ENCODE data around the gene TADA3. TPM values are rescaled to one million over a fixed set of nuclear protein-coding genes. Genes with fewer than 3 reads are reported as not detected.
"Not testable (repeated sequence)": the region's sequence is repeated elsewhere in the genome, so short reads cannot be mapped to it uniquely, and the experiment has no call there.

Gene TADA3
- polyA plus RNA-seq, 5 donors, result 66.6 to 95.1 (median 76.4) TPM

GRCh38 chr3:9786825-9787669, 5.2 kb downstream of the TADA3 start:
- no peak for DNase-seq

DNA sequence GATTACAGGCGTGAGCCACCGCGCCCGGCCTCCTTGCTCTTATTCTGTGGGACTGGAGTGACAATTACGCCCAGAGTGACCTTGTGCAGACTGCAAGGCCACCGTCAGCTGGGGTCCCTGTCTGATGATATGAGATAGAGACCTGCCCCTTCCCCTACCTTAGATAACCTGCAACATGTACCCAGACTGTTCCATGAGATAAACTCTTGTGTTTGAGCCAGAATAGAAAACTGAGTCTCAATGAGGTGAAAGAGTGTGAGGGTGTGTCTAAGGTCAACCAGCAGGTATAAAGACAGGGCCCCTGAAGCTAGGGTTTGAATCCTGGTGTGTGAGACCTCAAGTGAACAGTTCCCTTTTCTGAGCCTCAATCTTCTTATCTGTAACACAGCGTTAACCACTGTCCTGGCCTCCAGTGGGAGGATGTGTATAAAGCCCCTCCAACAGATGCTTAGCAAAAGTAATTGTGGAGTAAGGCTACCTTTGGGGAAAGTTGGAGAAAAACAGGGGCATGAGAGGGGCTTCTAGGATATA, 6.0 kb downstream of the TADA3 start:
- no peak for DNase-seq

- no peak for DNase-seq
These were observed 6.7 kb downstream of the TADA3 start for GRCh38 chr3:9785602-9786001.

GRCh38 chr3:9784965-9785364, 7.3 kb downstream of the TADA3 start:
- no peak for DNase-seq

DNA sequence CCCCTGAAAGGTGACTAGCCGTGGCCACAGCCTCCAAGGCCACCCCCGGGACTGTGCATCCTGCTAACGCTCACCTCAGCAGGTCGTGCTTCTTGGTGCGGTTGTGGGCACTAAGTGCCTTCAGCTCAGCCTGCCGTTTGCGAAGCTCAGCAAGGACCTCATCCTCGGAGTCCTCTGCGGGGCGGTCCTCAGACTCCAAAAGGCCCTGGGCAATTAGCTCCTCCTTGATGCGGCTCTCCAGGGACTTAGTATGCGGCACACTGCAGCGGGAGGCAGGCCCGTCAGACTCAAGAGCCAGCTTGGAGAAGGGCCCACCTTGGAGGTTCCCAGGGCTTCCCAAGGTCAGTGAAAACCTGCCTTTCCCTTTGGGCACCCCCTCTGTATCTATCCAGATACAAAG, 8.3 kb downstream of the TADA3 start:
- DNase-seq, result no peak

GRCh38 chr3:9782770-9783169, 9.5 kb downstream of the TADA3 start:
- no peak for DNase-seq

- DNase-seq, result no peak
These were observed 10.2 kb downstream of the TADA3 start for GRCh38 chr3:9781978-9782603.

DNA sequence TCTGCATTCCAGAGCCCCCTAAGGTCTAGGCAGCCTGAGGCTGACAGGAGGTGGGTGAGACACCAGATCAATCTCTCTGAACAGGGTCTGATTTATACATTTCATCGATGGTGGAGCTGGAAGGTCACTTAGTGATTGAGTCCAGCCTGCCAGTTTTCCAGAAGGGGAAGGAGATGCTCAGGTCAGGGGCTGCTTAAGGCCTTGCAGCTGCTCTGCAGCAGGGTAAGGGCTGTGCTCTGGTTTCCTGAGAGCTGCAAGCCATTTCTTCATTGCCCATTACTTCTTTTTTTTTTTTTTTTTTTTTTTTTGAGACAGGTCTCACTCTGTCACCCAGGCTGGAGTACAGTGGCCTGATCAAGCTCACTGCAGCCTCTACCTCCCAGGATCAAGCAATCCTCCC, 10.7 kb downstream of the TADA3 start:
- DNase-seq, result no peak

- DNase-seq, result no peak
These were observed 11.4 kb downstream of the TADA3 start for GRCh38 chr3:9780910-9781309.

DNA sequence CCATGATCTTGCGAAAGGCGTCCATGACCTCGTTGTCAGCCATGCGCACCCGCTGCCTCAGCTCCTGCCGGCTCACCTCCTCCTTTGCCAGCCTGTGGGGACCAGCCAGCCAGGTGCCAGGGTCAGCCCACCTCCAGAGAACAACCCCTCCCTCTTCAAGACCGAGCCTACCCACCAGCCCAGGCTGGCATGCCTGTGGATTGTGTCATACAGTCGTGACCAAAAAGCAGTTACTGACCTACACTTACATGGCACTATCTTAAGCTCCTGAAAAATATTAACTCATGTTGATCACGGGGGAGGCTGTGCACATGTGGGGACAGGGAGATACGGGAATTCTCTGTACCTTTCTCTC, 11.8 kb downstream of the TADA3 start:
- DNase-seq, result no peak

DNA sequence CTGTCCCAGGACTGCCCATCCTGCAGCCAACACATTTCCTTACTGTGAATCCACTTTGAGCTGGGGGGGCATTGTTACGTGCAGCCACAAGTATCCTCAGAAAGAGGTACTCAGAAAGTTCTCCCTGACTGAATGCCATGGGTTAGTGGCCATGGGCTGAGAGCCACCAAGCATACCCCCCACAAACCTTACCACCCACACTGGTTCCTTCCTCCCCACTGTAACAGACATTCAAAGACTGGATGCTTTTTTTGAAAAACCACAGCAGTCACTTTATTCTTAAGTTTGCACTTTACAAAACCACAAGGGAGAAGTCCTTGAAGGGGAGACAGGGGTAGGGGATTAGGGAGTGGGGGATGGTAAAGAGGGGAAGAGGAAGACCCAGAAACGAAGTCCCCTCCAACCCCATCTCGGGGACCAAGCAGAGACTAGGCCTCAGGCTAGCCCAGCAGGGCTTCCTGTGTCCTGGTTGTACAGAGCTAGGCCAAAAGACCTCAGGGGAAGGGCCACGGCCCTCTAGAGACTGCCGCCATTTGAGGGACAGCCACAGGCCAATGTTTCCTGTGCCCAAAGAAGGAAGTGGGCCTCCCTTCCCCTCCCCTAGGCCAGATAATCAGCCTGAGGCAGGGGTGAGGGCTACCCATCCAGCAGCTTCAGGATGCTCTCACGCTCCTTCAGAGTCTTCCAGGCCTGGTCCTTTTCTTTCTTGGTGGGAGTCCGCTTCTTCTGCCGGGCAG, 12.4 kb downstream of the TADA3 start:
- DNase-seq, result no peak

DNA sequence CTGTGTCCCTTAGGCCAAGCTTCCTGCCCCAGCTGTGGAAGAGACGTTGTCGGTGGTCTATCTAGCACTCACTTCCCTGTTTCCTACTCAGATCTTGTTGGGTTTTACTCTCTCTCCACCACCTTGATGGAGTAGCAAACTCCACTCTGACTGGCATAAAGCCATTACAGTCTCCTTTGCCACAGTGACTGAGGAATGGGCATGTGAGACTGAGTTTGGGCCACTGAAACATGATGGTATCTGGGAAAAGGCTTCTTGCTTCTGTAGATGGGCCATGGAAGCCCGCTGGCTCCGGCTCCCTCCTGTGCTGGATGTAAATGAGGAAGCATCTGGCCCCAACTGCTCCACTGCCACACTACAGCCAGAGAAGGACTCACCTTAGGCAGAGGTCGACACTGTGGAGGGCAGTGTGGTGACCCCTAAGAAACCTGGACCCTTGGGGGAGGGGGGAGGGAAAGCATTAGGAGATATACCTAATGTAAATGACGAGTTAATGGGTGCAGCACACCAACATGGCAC, 13.1 kb downstream of the TADA3 start:
- no peak for DNase-seq

GRCh38 chr3:9778143-9779074, 13.9 kb downstream of the TADA3 start:
- DNase-seq, result no peak

- DNase-seq, result no peak
These were observed 14.6 kb downstream of the TADA3 start for GRCh38 chr3:9777694-9778021.

DNA sequence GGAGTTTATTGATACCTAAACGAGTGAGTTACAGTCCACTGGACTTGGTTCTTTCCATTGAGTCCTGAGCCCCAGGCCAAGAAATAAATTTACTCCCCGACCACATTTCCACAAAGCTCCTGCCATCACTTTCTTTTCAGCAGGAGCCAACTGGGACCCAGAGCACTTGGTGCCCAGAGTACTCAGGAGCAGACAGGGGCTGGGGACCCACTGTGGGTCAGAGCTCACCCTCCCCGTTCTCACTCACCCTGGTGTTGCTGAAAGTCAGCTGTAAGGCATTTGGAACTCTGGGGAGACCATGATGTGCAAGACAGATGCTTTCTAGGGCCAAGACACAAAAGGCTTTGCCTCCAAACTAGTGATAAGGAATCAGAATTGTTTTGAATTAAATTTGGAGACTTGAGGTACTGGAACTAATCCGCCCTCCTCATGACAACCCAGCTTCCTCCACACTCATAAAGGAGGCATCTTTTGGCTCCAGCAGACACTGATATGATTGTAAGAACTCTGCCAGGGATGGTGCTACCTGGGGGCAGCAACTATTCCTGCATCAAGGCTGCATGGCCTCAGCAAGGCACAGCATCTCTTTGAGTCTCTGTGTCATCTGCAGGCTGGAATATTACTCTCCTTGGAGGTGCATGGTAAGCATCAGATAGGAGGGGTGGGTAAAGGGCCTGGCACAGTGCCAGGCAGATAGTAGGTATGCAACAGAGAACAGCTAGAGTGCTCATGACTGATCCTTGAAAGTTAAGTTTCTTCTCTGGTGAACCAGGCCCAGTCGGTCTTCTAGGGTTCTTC, 15.2 kb downstream of the TADA3 start:
- DNase-seq, result no peak

GRCh38 chr3:9771007-9771406, 21.3 kb downstream of the TADA3 start:
- not testable (repeated sequence) for DNase-seq

DNA sequence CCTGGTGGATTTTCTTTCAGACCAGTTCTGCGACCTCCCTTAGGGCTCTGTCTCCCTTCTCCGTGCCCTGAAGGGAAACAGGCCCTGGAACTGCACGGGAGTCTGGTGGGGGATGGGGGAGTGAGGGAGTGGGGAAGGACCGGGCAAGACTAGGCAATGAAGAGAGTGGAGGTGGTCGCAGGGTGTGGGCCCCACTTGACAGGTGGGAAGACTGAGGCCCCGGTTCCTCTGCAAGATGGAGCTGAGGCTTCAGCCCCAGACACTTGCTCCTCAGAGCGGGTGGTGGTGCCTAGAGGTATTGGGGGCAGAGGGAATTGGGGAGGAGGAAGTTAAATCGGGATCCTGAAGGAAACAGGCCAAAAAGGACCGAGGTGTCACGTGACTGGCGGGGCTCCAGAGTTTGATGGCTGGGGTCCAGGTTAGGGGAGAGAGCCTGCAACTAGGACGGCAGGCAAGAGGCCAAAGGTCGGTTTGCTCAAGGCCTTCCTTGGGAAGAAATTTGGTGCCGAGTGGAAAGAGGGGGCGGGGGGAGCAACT, 21.9 kb downstream of the TADA3 start:
- peak; percentile 90 to 91 for DNase-seq

GRCh38 chr3:9769426-9770275, 22.6 kb downstream of the TADA3 start, which contains the start of gene CAMK1:
CAMK1 (minus strand) TSS chr3:9769947; CDS start chr3:9767749, 2,198 bp downstream.
- peak; percentile 71 to 76 for DNase-seq

- DNase-seq, result no peak
These were observed 23.3 kb downstream of the TADA3 start for GRCh38 chr3:9769012-9769411.
